ENCODE results near the gene GTF2IRD1. TPM values are rescaled to one million over a fixed set of nuclear protein-coding genes. Genes with fewer than 3 reads are reported as not detected.

Gene GTF2IRD1
- total and polyA plus RNA-seq, 2 experiments from 2014 or later, result 34.9 to 39.6 TPM

GRCh38 chr7:74579800-74580685, 126.3 kb downstream of the GTF2IRD1 start:
- peak; percentile 86 for DNase-seq (ENCODE audit: low spot score)
- TF ChIP-seq, protein P1, sequence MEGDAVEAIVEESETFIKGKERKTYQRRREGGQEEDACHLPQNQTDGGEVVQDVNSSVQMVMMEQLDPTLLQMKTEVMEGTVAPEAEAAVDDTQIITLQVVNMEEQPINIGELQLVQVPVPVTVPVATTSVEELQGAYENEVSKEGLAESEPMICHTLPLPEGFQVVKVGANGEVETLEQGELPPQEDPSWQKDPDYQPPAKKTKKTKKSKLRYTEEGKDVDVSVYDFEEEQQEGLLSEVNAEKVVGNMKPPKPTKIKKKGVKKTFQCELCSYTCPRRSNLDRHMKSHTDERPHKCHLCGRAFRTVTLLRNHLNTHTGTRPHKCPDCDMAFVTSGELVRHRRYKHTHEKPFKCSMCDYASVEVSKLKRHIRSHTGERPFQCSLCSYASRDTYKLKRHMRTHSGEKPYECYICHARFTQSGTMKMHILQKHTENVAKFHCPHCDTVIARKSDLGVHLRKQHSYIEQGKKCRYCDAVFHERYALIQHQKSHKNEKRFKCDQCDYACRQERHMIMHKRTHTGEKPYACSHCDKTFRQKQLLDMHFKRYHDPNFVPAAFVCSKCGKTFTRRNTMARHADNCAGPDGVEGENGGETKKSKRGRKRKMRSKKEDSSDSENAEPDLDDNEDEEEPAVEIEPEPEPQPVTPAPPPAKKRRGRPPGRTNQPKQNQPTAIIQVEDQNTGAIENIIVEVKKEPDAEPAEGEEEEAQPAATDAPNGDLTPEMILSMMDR (IDR thresholded peaks at IDR 0.05; ENCODE audit: poor library complexity), result no peak
- no peak for TF ChIP-seq EZH2 (IDR thresholded peaks at IDR 0.05; ENCODE audit: borderline replicate concordance)
- Histone ChIP-seq H4K20me1 (ENCODE audit: insufficient read depth, poor library complexity, severe bottlenecking) (no peaks in the 10 kb centered on the region), H3K27ac (peak overlapping the region; percentile 71), H2AFZ (no peak overlapping the region), H3K36me3 (replicated peaks; ENCODE audit: insufficient read depth, low read depth) (no peaks in the 10 kb centered on the region), H3K4me2 (peak overlapping the region; percentile 59), H3K9me2 (replicated peaks; ENCODE audit: insufficient read depth) (no peaks in the 10 kb centered on the region), H3K9me3 (ENCODE audit: low read depth) (no peaks in the 10 kb centered on the region), H3K79me2 (peaks cover 5% of the 10 kb centered on the region), H3K4me1 (ENCODE audit: insufficient read depth) (peaks cover 26% of the 10 kb centered on the region), H3K4me3 (no peak overlapping the region), H3K27me3 (no peaks in the 10 kb centered on the region)
- WGBS (ENCODE audit: low lambda C conversion rate, missing lambda C conversion rate), result 30% methylated on average over 22 of the region's 22 CpGs

DNA sequence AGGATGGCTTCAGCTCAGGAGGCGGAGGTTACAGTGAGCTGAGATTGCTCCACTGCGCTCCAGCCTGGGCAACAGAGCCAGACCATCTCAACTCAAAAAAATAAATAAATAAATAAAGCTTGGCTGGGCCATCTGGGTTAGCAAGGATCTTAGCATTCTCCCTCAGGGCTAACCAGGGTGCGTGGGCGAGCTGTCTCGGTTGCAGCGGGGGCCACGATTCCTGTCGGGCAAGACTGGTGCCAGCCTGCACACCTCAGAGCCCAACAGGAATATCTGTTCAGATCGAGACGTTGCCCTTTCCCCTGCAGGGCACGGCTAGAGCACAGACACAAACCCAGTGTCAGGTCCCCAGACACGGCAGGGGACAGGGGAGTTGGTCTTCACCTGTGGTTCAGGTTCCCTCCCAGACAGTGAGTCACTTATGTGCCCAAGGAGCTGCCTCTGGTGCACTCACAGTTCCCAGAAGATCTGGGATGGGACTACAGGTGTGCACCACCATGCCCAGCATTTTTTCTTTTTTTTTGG, 128.3 kb downstream of the GTF2IRD1 start:
- Histone ChIP-seq H3K9me2 (replicated peaks; ENCODE audit: insufficient read depth) (no peaks in the 10 kb centered on the region), H3K4me2 (no peak overlapping the region), H3K36me3 (replicated peaks; ENCODE audit: insufficient read depth, low read depth) (no peaks in the 10 kb centered on the region), H2AFZ (no peak overlapping the region), H3K27ac (no peak overlapping the region), H3K27me3 (no peaks in the 10 kb centered on the region), H3K9me3 (ENCODE audit: low read depth) (no peaks in the 10 kb centered on the region), H3K4me1 (ENCODE audit: insufficient read depth) (peaks cover 35% of the 10 kb centered on the region), H4K20me1 (ENCODE audit: insufficient read depth, poor library complexity, severe bottlenecking) (no peaks in the 10 kb centered on the region), H3K79me2 (peaks cover 5% of the 10 kb centered on the region), H3K4me3 (no peak overlapping the region)
- TF ChIP-seq, protein P1 (IDR thresholded peaks at IDR 0.05; ENCODE audit: poor library complexity), result no peak
- TF ChIP-seq EZH2phosphoT487 (IDR thresholded peaks at IDR 0.05; ENCODE audit: low read depth, severe bottlenecking, unreplicated experiment), result no peak
- 92% methylated on average over 12 of the region's 12 CpGs for WGBS (ENCODE audit: low lambda C conversion rate, missing lambda C conversion rate)
- DNase-seq (ENCODE audit: low spot score), result no peak

DNA sequence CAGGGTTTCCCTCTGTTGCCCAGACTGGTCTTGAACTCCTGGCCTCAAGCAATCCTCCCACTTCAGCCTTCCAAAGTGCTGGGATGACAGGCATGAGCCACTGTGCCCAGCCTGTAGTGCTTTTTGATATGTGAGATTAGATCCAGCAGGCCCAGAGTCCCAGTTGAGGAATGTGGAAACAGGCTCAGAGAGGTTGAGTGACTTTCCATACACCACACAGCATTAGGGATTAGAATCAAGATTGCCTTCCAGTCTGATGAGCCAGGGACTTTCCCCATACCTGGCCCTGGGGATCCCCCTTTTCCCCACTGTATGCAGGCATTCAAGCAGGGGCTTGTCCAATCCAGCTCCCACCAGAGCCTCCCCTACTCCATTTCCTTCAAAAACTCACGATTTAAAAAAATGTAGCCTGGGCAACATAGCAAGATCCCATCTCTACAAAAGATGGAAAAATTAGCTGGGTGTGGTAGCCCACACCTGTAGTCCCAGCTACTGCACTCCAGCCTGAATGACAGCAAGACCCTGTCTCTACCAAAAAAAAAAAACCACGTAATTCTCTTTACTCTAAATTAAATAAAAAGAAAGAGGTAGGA, 128.8 kb downstream of the GTF2IRD1 start:
- peaks cover 5% of the 10 kb centered on the region for H3K79me2 ChIP-seq
- H3K27me3 ChIP-seq, result no peaks in the 10 kb centered on the region
- no peaks in the 10 kb centered on the region for H3K9me2 ChIP-seq (replicated peaks; ENCODE audit: insufficient read depth)
- no peak overlapping the region for H2AFZ ChIP-seq
- DNase-seq (ENCODE audit: low spot score), result no peak
- no peak overlapping the region for H3K27ac ChIP-seq
- H3K4me2 ChIP-seq, result no peak overlapping the region
- WGBS (ENCODE audit: low lambda C conversion rate, missing lambda C conversion rate), result 98% methylated on average over 2 of the region's 2 CpGs
- H3K4me3 ChIP-seq, result no peak overlapping the region
- peaks cover 39% of the 10 kb centered on the region for H3K4me1 ChIP-seq (ENCODE audit: insufficient read depth)
- no peaks in the 10 kb centered on the region for H4K20me1 ChIP-seq (ENCODE audit: insufficient read depth, poor library complexity, severe bottlenecking)
- no peaks in the 10 kb centered on the region for H3K9me3 ChIP-seq (ENCODE audit: low read depth)
- H3K36me3 ChIP-seq (replicated peaks; ENCODE audit: insufficient read depth, low read depth), result no peaks in the 10 kb centered on the region
- no peak for TF ChIP-seq EZH2phosphoT487 (IDR thresholded peaks at IDR 0.05; ENCODE audit: low read depth, severe bottlenecking, unreplicated experiment)
- TF ChIP-seq, protein P1 (IDR thresholded peaks at IDR 0.05; ENCODE audit: poor library complexity), result no peak
- no peak for TF ChIP-seq EZH2 (IDR thresholded peaks at IDR 0.05; ENCODE audit: borderline replicate concordance)

Measured in hepatocyte (in vitro differentiated cells).